Measurements from ENCODE around the gene KCNA3.

The KCNA3 gene

GRCh38 chr1:110690709-110691365, 16.1 kb upstream of the KCNA3 start:
- TF ChIP-seq GATA2 (IDR thresholded peaks at IDR 0.05; ENCODE audit: low read depth, low read length) (no peak), GATA3 (IDR thresholded peaks at IDR 0.05; ENCODE audit: low read depth, low read length) (no peak)

GRCh38 chr1:110689868-110690267, 15.1 kb upstream of the KCNA3 start:
- TF ChIP-seq GATA3 (IDR thresholded peaks at IDR 0.05; ENCODE audit: low read depth, low read length) (no peak), GATA2 (IDR thresholded peaks at IDR 0.05; ENCODE audit: low read depth, low read length) (no peak)

GRCh38 chr1:110688514-110688913, 13.8 kb upstream of the KCNA3 start:
- TF ChIP-seq GATA2 (IDR thresholded peaks at IDR 0.05; ENCODE audit: low read depth, low read length) (no peak), GATA3 (IDR thresholded peaks at IDR 0.05; ENCODE audit: low read depth, low read length) (no peak)

- TF ChIP-seq GATA3 (IDR thresholded peaks at IDR 0.05; ENCODE audit: low read depth, low read length) (no peak), GATA2 (IDR thresholded peaks at IDR 0.05; ENCODE audit: low read depth, low read length) (no peak)
These were observed 12.5 kb upstream of the KCNA3 start for GRCh38 chr1:110687250-110687649.

GRCh38 chr1:110686188-110686587, 11.4 kb upstream of the KCNA3 start:
- TF ChIP-seq GATA2 (IDR thresholded peaks at IDR 0.05; ENCODE audit: low read depth, low read length) (no peak), GATA3 (IDR thresholded peaks at IDR 0.05; ENCODE audit: low read depth, low read length) (no peak)

GRCh38 chr1:110684491-110684890, 9.8 kb upstream of the KCNA3 start:
- TF ChIP-seq GATA2 (IDR thresholded peaks at IDR 0.05; ENCODE audit: low read depth, low read length): no peak
- no peak for TF ChIP-seq GATA3 (IDR thresholded peaks at IDR 0.05; ENCODE audit: low read depth, low read length)

GRCh38 chr1:110682898-110683297, 8.2 kb upstream of the KCNA3 start:
- TF ChIP-seq GATA2 (IDR thresholded peaks at IDR 0.05; ENCODE audit: low read depth, low read length) (no peak), GATA3 (IDR thresholded peaks at IDR 0.05; ENCODE audit: low read depth, low read length) (no peak)

GRCh38 chr1:110680036-110680735, 5.4 kb upstream of the KCNA3 start:
- TF ChIP-seq GATA2 (IDR thresholded peaks at IDR 0.05; ENCODE audit: low read depth, low read length): no peak
- TF ChIP-seq GATA3 (IDR thresholded peaks at IDR 0.05; ENCODE audit: low read depth, low read length): no peak

- TF ChIP-seq GATA3 (IDR thresholded peaks at IDR 0.05; ENCODE audit: low read depth, low read length) (no peak), GATA2 (IDR thresholded peaks at IDR 0.05; ENCODE audit: low read depth, low read length) (no peak)
These were observed 2.8 kb upstream of the KCNA3 start for GRCh38 chr1:110677526-110677925.

- TF ChIP-seq GATA2 (IDR thresholded peaks at IDR 0.05; ENCODE audit: low read depth, low read length) (no peak), GATA3 (IDR thresholded peaks at IDR 0.05; ENCODE audit: low read depth, low read length) (no peak)
These were observed 2.2 kb upstream of the KCNA3 start for GRCh38 chr1:110676970-110677369.

- TF ChIP-seq GATA3 (IDR thresholded peaks at IDR 0.05; ENCODE audit: low read depth, low read length): no peak
- TF ChIP-seq GATA2 (IDR thresholded peaks at IDR 0.05; ENCODE audit: low read depth, low read length): no peak
These were observed 486 bp upstream of the KCNA3 start for GRCh38 chr1:110675060-110675791.

- TF ChIP-seq GATA3 (IDR thresholded peaks at IDR 0.05; ENCODE audit: low read depth, low read length): no peak
- no peak for TF ChIP-seq GATA2 (IDR thresholded peaks at IDR 0.05; ENCODE audit: low read depth, low read length)
These were observed 869 bp downstream of the KCNA3 start for GRCh38 chr1:110673805-110674336.

- no peak for TF ChIP-seq GATA3 (IDR thresholded peaks at IDR 0.05; ENCODE audit: low read depth, low read length)
- no peak for TF ChIP-seq GATA2 (IDR thresholded peaks at IDR 0.05; ENCODE audit: low read depth, low read length)
These were observed 1.5 kb downstream of the KCNA3 start for GRCh38 chr1:110673197-110673701.

- TF ChIP-seq GATA3 (IDR thresholded peaks at IDR 0.05; ENCODE audit: low read depth, low read length) (no peak), GATA2 (IDR thresholded peaks at IDR 0.05; ENCODE audit: low read depth, low read length) (no peak)
These were observed 2.0 kb downstream of the KCNA3 start for GRCh38 chr1:110672753-110673108.

Measured in SH-SY5Y (cell line).